ENCODE data around the gene PRSS16.

Gene PRSS16

GRCh38 chr6:27241443-27241842 lies 6.1 kb upstream of the PRSS16 start:
- Histone ChIP-seq H3K27me3 (ENCODE audit: insufficient read depth, poor library complexity, severe bottlenecking) (no peaks in the 10 kb centered on the region), H3K36me3 (ENCODE audit: low read depth) (no peaks in the 10 kb centered on the region), H3K4me1 (ENCODE audit: insufficient read depth, poor library complexity, severe bottlenecking) (no peaks in the 10 kb centered on the region), H3K9me3 (ENCODE audit: severe bottlenecking) (no peaks in the 10 kb centered on the region), H3K27ac (ENCODE audit: poor library complexity, severe bottlenecking) (no peak overlapping the region), H3K4me3 (ENCODE audit: severe bottlenecking) (no peak overlapping the region)
- DNase-seq (ENCODE audit: low spot score) (no peak), ATAC-seq (ENCODE audit: low read depth) (peak; percentile 8; the same call in 1 of the 3 replicates)
- no peak for TF ChIP-seq CTCF (IDR thresholded peaks at IDR 0.05; ENCODE audit: poor library complexity, severe bottlenecking)

GRCh38 chr6:27242589-27243265 lies 4.8 kb upstream of the PRSS16 start:
- ATAC-seq (ENCODE audit: low read depth): no peak
- no peak for TF ChIP-seq CTCF (IDR thresholded peaks at IDR 0.05; ENCODE audit: poor library complexity, severe bottlenecking)
- no peaks in the 10 kb centered on the region for H3K4me1 ChIP-seq (ENCODE audit: insufficient read depth, poor library complexity, severe bottlenecking)

GRCh38 chr6:27248783-27249182 lies 1.3 kb downstream of the PRSS16 start:
- H3K4me1 ChIP-seq (ENCODE audit: insufficient read depth, poor library complexity, severe bottlenecking): no peaks in the 10 kb centered on the region
- no peaks in the 10 kb centered on the region for H3K9me3 ChIP-seq (ENCODE audit: severe bottlenecking)
- no peak overlapping the region for H3K27ac ChIP-seq (ENCODE audit: poor library complexity, severe bottlenecking)
- no peaks in the 10 kb centered on the region for H3K36me3 ChIP-seq (ENCODE audit: low read depth)
- TF ChIP-seq CTCF (IDR thresholded peaks at IDR 0.05; ENCODE audit: poor library complexity, severe bottlenecking): no peak
- DNase-seq (ENCODE audit: low spot score) (no peak), ATAC-seq (ENCODE audit: low read depth) (no peak)
- no peaks in the 10 kb centered on the region for H3K27me3 ChIP-seq (ENCODE audit: insufficient read depth, poor library complexity, severe bottlenecking)
- H3K4me3 ChIP-seq (ENCODE audit: severe bottlenecking): no peak overlapping the region

More at GRCh38 chr6:27242589-27243265, 4.8 kb upstream of the PRSS16 start:
- H3K9me3 ChIP-seq (ENCODE audit: severe bottlenecking): no peaks in the 10 kb centered on the region
- no peaks in the 10 kb centered on the region for H3K27me3 ChIP-seq (ENCODE audit: insufficient read depth, poor library complexity, severe bottlenecking)
- H3K4me3 ChIP-seq (ENCODE audit: severe bottlenecking): no peak overlapping the region
- H3K36me3 ChIP-seq (ENCODE audit: low read depth): no peaks in the 10 kb centered on the region
- no peak for DNase-seq (ENCODE audit: low spot score)
- no peak overlapping the region for H3K27ac ChIP-seq (ENCODE audit: poor library complexity, severe bottlenecking)

GRCh38 chr6:27250277-27251111 lies 3.0 kb downstream of the PRSS16 start:
- ATAC-seq (ENCODE audit: low read depth) (no peak), DNase-seq (ENCODE audit: low spot score) (no peak)
- no peaks in the 10 kb centered on the region for H3K36me3 ChIP-seq (ENCODE audit: low read depth)
- no peaks in the 10 kb centered on the region for H3K9me3 ChIP-seq (ENCODE audit: severe bottlenecking)
- TF ChIP-seq CTCF (IDR thresholded peaks at IDR 0.05; ENCODE audit: poor library complexity, severe bottlenecking): no peak
- H3K27me3 ChIP-seq (ENCODE audit: insufficient read depth, poor library complexity, severe bottlenecking): no peaks in the 10 kb centered on the region
- peak overlapping the region; percentile 69 for H3K4me3 ChIP-seq (ENCODE audit: severe bottlenecking)
- H3K27ac ChIP-seq (ENCODE audit: poor library complexity, severe bottlenecking): peak overlapping the region; percentile 29
- H3K4me1 ChIP-seq (ENCODE audit: insufficient read depth, poor library complexity, severe bottlenecking): no peaks in the 10 kb centered on the region

All from RWPE2 (cell line).